GM19025 (cell line): Measurements from ENCODE around the gene ERCC4.
"Not testable (repeated sequence)": the region's sequence is repeated elsewhere in the genome, so short reads cannot be mapped to it uniquely, and the experiment has no call there.

Experiments
- ATAC-seq: cut with Tn5 transposase; IDR thresholded peaks from one replicate; pipeline ENCODE4 v1.9.1; 2021; ENCODE audit warnings: mild to moderate bottlenecking, low read depth, moderate library complexity; ENCODE audit not compliant: unreplicated experiment

The ERCC4 gene

GRCh38 chr16:13919683-13920509 lies at the start of gene ERCC4:
Gene ERCC4, plus strand, starts transcription at chr16:13920154. Its CDS starts 12 bp downstream, at chr16:13920166.
- peak; percentile 97 for ATAC-seq

DNA sequence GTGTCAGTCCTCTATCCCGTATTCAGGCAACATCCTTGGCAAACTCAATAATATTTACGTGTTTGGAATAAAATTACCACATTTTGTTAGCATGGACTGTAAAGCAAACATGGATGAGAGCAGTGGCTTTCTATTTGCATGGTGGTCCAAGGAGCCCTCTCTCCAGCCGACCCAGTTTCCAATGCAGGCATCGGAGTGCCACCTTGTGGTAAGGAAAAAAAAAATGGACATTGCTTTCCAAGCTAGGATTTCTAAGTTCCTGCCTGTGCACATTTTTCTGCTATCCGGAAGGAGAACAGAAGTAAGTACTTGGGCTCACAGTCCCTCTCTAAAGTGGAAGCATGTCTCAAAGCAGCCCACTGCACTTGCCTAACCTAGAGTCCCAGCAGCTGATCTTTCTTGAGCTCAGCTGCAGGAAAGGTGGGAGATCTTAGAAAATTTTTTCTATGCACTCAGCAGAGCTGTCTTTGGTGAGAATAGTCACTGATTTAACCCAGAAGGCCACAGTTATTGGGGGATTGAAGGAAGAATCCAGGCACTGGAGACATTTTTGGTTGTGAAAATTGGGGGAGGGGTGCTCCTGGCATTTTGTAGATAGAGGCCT lies 46.0 kb upstream of the ERCC4 start:
- ATAC-seq: no peak

GRCh38 chr16:13875614-13876284 lies 44.2 kb upstream of the ERCC4 start:
- ATAC-seq: no peak

DNA sequence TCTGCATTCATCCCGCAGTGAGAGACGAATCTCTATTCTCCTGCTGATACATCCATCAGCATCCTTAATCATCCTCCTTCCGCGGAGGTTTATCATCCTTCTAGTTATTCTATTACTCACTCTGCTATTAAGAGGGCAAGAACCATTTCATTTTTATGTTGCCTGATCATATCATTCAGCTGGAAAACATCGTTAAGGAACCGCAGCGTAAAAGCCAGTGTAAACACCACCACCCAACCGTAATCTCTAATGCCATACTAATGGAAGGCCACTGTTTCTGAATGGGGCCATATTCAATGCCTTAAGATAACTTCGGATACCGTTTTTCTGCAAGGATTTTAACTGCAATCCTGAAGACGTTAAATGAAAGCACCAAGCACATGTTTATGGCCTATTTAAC lies 36.7 kb upstream of the ERCC4 start:
- ATAC-seq: no peak

DNA sequence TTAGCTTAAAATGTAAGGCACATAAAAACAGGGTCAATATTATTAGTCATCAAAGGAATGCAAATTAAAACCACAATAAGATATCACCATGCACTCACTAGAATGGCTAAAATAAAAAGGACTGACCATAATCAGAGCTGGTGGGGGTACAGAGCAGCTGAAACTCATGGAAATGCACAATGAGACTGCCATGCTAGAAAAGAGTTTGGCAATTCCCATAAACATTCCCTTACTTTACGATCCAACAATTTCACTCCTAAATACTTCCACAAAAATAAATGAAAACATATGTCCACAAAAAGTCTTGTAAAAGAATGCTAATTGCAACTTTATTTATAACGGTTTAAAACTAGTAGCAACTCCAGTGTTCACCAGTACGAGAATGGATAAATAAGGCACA lies 36.1 kb upstream of the ERCC4 start:
- no peak for ATAC-seq

DNA sequence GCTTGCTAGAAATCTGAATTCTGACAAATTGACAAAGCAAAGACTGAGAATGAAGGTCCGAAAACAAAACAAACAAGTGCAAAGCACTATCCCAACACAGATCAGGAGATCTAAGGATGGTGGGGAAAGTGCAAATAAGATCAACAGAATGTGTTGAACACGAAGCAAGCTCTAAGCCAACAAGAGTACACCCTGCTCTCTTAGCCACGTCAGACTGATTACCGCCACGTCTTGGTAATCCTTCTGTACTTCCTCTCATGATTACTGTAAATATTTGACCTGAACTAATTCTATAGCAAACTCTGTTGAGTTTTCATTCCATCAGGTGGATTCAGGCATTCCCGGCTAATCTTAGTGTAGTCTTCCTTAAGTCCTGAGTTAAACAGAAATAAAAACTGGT lies 34.3 kb upstream of the ERCC4 start:
- no peak for ATAC-seq

GRCh38 chr16:13886608-13887007 lies 33.3 kb upstream of the ERCC4 start:
- ATAC-seq: no peak

GRCh38 chr16:13889323-13889722 lies 30.6 kb upstream of the ERCC4 start:
- not testable (repeated sequence) for ATAC-seq

DNA sequence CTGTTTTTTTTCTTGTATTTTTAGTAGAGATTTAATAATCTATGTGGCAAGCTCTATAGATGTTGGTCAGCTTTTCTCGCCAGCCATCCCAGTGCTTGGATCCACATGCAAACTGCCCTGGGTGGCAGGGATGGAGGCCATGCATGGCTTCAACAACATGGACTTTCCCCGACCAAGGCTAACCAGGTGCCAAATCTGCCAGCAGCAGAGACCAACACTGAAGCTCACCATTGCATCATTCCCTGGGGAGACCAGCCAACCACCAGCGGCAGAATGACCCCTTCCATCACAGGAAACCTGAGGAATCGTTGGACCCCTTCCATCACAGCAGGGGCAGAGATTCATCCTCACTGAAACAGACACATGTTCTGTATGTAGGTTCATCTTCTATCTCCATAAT lies 27.7 kb upstream of the ERCC4 start:
- no peak for ATAC-seq

GRCh38 chr16:13895516-13895915 lies 24.4 kb upstream of the ERCC4 start:
- no peak for ATAC-seq

- no peak for ATAC-seq
These were observed 23.3 kb upstream of the ERCC4 start for GRCh38 chr16:13896543-13897182.

- ATAC-seq: no peak
These were observed 22.1 kb upstream of the ERCC4 start for GRCh38 chr16:13897806-13898205.

GRCh38 chr16:13898233-13898632 lies 21.7 kb upstream of the ERCC4 start:
- no peak for ATAC-seq

DNA sequence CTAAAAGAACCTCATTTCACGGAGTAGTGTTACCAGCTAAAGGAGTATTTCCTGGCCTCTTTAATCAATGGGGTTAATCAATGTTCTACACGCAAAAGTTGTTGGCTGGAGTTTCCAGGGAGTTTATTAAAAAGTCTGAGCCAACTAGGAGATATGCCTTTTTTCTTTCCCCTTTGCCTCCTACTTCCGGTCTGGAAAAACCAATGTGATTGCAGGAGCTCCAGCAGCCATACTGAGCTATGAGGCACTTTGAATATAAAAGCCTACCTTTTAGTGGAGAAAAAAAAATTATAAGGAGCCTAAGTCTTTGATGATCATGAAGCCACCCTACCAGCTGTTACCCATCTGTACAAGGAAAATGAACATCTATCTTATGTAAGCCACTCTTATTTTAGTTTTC lies 17.9 kb upstream of the ERCC4 start:
- no peak for ATAC-seq

DNA sequence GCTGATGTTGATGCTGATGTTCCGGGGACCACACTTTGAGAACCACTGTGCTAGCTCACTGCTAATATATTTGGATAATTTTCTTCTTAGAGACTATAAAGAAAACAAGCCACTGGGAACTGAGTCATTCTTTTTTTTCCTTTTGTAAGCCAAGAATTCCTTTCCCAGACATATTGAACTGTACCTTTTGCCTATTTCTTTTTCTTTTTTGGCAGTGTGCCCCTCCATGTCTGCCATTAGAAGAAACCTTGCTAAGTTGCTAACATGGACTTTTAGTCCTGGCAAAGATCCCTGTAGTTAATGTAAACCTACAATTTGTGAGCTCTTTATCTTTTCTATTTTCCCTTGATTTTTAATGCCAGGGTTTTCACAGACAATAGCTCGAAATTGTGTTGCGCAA lies 17.3 kb upstream of the ERCC4 start:
- ATAC-seq: no peak

DNA sequence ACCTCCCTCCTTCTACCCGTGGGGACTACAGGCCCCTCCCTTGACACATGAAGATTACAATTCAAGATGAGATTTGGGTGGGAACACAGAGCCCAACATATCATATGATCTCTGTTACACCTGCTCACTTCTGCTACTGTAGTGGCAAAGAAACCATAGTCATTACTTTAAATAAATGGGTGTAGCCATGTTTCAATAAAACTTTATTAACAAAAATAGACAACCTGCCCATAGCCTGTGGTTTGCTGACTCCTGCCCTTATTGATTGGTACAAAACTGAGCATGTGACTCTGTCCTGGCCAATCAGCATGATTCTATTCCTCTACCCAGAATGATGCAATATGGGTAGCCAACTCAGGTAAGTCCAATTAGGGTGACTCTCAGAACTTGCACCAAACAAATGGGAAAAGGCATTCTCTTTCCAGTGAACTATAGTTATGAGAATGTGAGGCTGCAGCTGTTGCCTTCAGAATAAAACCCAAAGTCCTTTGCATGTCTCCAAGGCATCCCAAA lies 15.7 kb upstream of the ERCC4 start:
- no peak for ATAC-seq

DNA sequence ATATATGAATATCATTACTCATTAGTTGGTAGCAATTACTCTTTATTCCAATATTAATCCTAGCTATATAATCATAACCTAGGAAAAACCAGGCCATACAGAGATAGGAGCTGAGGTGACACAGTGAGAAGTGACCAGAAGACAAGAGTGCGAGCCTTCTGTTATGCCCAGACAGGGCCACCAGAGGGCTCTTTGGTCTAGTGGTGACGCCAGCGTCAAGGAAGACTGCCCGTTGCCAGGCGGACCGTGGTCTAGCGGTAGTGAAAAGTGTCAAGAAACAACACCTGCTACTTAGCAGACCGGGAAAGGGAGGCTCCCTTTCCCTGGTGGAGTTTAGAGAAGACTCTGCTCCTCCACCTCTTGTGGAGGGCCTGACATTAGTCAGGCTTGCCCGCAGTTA lies 15.1 kb upstream of the ERCC4 start:
- ATAC-seq: not testable (repeated sequence)

GRCh38 chr16:13906168-13907089 lies 13.5 kb upstream of the ERCC4 start:
- ATAC-seq: no peak

DNA sequence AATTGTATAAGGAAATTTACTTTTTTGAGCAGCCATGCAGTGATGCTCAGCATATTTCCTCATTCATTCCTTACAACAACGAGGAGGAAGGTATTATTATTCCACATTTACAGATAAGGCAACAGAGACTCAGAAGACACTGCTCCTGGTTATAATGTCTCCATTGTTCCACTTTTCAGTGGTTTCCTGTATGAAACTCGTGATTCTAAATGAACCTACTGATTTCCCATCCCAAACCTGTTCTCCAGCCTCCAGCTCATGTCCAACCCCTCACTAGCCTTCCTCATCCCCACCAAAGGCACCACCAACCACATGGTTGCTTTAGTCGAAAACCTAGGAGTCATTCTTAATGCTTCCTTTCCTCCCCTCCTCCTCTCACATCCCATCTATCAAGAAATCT lies 12.5 kb upstream of the ERCC4 start:
- no peak for ATAC-seq

DNA sequence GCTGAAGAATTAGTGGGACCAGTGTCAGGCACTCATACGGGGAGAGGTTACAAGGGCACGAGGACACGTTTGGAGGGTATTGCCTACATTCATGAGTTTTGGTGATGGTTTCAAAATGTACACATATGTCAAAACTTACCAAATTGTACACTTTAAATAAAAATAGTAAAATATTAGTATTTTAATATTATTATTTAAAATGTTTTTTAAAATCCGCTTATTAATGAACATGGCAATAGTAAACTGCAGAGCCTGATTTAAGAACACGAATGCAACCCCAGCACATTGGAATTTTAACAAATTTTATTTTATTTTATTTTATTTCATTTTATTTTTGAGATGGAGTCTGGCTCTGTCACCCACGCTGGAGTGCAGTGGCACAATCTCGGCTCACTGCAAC lies 10.9 kb upstream of the ERCC4 start:
- ATAC-seq: no peak
